GM12878 (cell line): Measurements from ENCODE around the gene EGFL8. TPM values are rescaled to one million over a fixed set of nuclear protein-coding genes. Genes with fewer than 3 reads are reported as not detected.
A peak's percentile ranks its signal among the peaks of the same experiment; 100 is the strongest.

Experiments
- BRCA1 ChIP-seq: IDR thresholded peaks from 2 replicates; pipeline ENCODE4 v1.6.1; 2011; ENCODE audit warnings: low read depth, low read length, improper control_type of control experiment
- EGR1 ChIP-seq, 2 experiments: IDR thresholded peaks; 1 replicate in 1 of 2; 2 replicates in 1 of 2; pipeline ENCODE4 v1.6.1; 2011 to 2012; ENCODE audit warnings: low read depth in 2 of 2, low read length in 2 of 2, borderline replicate concordance in 1 of 2, mild to moderate bottlenecking in 1 of 2, moderate library complexity in 1 of 2
- ESRRA ChIP-seq: IDR thresholded peaks from 2 replicates; pipeline ENCODE4 v1.6.1; 2012; ENCODE audit warnings: mild to moderate bottlenecking, low read length, improper control_type of control experiment
- MEF2A ChIP-seq: IDR thresholded peaks from 2 replicates; pipeline ENCODE4 v1.6.1; 2011; ENCODE audit warnings: low read depth, mild to moderate bottlenecking, low read length, moderate library complexity; ENCODE audit not compliant: insufficient read depth
- MYB ChIP-seq: fragments of 150-350 bp; IDR thresholded peaks from 2 replicates; pipeline ENCODE4 v1.6.1; 2014; ENCODE audit warnings: mild to moderate bottlenecking, low read depth, low read length, borderline replicate concordance
- MYC ChIP-seq: IDR thresholded peaks from 2 replicates; pipeline ENCODE4 v1.6.1; 2011; ENCODE audit warnings: mild to moderate bottlenecking, low read length, moderate library complexity, inconsistent platforms; ENCODE audit not compliant: insufficient read depth, insufficient replicate concordance, insufficient read length, severe bottlenecking
- PAX5 ChIP-seq: IDR thresholded peaks from 2 replicates; pipeline ENCODE4 v1.6.1; 2011; ENCODE audit warnings: low read depth, low read length, borderline replicate concordance
- RCOR1 ChIP-seq: conservative IDR thresholded peaks from 2 replicates; pipeline ENCODE4 v1.6.1; 2012; ENCODE audit warnings: low read depth, low read length, improper control_type of control experiment
- SMARCA5 ChIP-seq: fragments of 450-650 bp; IDR thresholded peaks from 2 replicates; pipeline ENCODE4 v1.6.1; 2017; ENCODE audit warnings: mild to moderate bottlenecking
- SP1 ChIP-seq: IDR thresholded peaks from one replicate; pipeline ENCODE4 v1.6.1; 2011; ENCODE audit warnings: low read depth, low read length
- SPI1 ChIP-seq: IDR thresholded peaks from 2 replicates; pipeline ENCODE4 v1.6.1; 2011; ENCODE audit warnings: low read depth, mild to moderate bottlenecking, low read length, moderate library complexity, borderline replicate concordance; ENCODE audit not compliant: insufficient read depth
- SUPT20H ChIP-seq: IDR thresholded peaks from 2 replicates; pipeline ENCODE4 v1.6.1; 2011; ENCODE audit warnings: low read depth, mild to moderate bottlenecking, low read length, moderate library complexity, borderline replicate concordance; ENCODE audit not compliant: control insufficient read depth
- polyA plus RNA-seq, 11 experiments: library from polyadenylated mRNA; depleted of rRNA in 4 of 11; unstranded in 6 of 11; stranded (reverse) in 5 of 11; fragments of >200 nt; fragmentation: Nextera tagmentation in 4 of 11; fragmentation: Illumina TruSeq in 1 of 11; extraction: Ambion mirVana in 4 of 11; extraction: Trizol in 1 of 11; gene quantifications; 1 replicate in 1 of 11; 2 replicates in 10 of 11; pipeline versions ENCODE4 v1.2.1 to v1.2.3, GENCODE V29; 2011 to 2016; ENCODE audit warnings: inconsistent platforms in 2 of 11, missing spikeins in 2 of 11, low read depth in 1 of 11
- total RNA-seq, 4 experiments: library from RNA; depleted of rRNA in 3 of 4; stranded (reverse); fragments of >200 nt in 3 of 4; fragmentation: Illumina TruSeq in 1 of 4; extraction: Trizol in 1 of 4; gene quantifications; 2 replicates each; pipeline versions ENCODE4 v1.2.1 to v1.2.3, GENCODE V29; 2013 to 2021
- TF ChIP-seq, protein P1 (sequence below): fragments of 450-650 bp; formaldehyde crosslinking; IDR thresholded peaks from 2 replicates; pipeline ENCODE4 v1.4.0; 2020; ENCODE audit warnings: mild to moderate bottlenecking, moderate library complexity
- TF ChIP-seq, protein P2 (sequence below): fragments of 450-650 bp; IDR thresholded peaks from 2 replicates; pipeline ENCODE4 v1.6.1; 2016; ENCODE audit warnings: mild to moderate bottlenecking
- TF ChIP-seq, protein P3 (sequence below): fragments of 450-650 bp; formaldehyde crosslinking; IDR thresholded peaks from 2 replicates; pipeline ENCODE4 v1.4.0; 2022; ENCODE audit warnings: mild to moderate bottlenecking, moderate library complexity
- TF ChIP-seq, protein P4 (sequence below): fragments of 450-650 bp; IDR thresholded peaks from 2 replicates; pipeline ENCODE4 v1.6.1; 2016; ENCODE audit warnings: mild to moderate bottlenecking
- TF ChIP-seq, protein P5 (sequence below): fragments of 450-650 bp; IDR thresholded peaks from 2 replicates; pipeline ENCODE4 v1.6.1; 2017; ENCODE audit warnings: mild to moderate bottlenecking, moderate library complexity

EGFL8 gene
- total and polyA plus RNA-seq, 10 of the 15 experiments (the other 5 are each of a cell fraction or from before 2014, with no cell fraction given): 0.07 to 3.5 (median 1.4) TPM

DNA sequence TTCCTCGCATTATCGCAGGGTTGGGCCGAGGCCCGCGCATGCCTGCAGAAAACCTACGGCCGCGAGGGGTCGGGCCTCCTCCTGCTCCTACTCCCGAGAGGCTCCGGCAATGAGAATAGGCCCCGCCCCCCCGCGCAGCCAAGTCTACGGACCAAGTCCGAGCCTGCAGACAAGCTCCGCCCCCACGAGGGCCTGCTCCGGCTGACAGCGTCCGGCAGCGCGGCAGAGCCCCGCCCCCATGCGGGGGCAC is 31.2 kb downstream of the EGFL8 start (continued):
- TF ChIP-seq, protein P1, sequence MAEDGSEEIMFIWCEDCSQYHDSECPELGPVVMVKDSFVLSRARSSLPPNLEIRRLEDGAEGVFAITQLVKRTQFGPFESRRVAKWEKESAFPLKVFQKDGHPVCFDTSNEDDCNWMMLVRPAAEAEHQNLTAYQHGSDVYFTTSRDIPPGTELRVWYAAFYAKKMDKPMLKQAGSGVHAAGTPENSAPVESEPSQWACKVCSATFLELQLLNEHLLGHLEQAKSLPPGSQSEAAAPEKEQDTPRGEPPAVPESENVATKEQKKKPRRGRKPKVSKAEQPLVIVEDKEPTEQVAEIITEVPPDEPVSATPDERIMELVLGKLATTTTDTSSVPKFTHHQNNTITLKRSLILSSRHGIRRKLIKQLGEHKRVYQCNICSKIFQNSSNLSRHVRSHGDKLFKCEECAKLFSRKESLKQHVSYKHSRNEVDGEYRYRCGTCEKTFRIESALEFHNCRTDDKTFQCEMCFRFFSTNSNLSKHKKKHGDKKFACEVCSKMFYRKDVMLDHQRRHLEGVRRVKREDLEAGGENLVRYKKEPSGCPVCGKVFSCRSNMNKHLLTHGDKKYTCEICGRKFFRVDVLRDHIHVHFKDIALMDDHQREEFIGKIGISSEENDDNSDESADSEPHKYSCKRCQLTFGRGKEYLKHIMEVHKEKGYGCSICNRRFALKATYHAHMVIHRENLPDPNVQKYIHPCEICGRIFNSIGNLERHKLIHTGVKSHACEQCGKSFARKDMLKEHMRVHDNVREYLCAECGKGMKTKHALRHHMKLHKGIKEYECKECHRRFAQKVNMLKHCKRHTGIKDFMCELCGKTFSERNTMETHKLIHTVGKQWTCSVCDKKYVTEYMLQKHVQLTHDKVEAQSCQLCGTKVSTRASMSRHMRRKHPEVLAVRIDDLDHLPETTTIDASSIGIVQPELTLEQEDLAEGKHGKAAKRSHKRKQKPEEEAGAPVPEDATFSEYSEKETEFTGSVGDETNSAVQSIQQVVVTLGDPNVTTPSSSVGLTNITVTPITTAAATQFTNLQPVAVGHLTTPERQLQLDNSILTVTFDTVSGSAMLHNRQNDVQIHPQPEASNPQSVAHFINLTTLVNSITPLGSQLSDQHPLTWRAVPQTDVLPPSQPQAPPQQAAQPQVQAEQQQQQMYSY (CRISPR knock-in tag): no peak
- TF ChIP-seq PAX5: peak; percentile 42; the same call in 1 of the 2 replicates
- TF ChIP-seq SPI1: no peak
- peak; percentile 56 for TF ChIP-seq MYC
- TF ChIP-seq SMARCA5: no peak
- TF ChIP-seq, protein P2, sequence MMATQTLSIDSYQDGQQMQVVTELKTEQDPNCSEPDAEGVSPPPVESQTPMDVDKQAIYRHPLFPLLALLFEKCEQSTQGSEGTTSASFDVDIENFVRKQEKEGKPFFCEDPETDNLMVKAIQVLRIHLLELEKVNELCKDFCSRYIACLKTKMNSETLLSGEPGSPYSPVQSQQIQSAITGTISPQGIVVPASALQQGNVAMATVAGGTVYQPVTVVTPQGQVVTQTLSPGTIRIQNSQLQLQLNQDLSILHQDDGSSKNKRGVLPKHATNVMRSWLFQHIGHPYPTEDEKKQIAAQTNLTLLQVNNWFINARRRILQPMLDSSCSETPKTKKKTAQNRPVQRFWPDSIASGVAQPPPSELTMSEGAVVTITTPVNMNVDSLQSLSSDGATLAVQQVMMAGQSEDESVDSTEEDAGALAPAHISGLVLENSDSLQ: no peak
- TF ChIP-seq SP1: peak; percentile 79
- TF ChIP-seq ESRRA: no peak
- TF ChIP-seq, protein P3, sequence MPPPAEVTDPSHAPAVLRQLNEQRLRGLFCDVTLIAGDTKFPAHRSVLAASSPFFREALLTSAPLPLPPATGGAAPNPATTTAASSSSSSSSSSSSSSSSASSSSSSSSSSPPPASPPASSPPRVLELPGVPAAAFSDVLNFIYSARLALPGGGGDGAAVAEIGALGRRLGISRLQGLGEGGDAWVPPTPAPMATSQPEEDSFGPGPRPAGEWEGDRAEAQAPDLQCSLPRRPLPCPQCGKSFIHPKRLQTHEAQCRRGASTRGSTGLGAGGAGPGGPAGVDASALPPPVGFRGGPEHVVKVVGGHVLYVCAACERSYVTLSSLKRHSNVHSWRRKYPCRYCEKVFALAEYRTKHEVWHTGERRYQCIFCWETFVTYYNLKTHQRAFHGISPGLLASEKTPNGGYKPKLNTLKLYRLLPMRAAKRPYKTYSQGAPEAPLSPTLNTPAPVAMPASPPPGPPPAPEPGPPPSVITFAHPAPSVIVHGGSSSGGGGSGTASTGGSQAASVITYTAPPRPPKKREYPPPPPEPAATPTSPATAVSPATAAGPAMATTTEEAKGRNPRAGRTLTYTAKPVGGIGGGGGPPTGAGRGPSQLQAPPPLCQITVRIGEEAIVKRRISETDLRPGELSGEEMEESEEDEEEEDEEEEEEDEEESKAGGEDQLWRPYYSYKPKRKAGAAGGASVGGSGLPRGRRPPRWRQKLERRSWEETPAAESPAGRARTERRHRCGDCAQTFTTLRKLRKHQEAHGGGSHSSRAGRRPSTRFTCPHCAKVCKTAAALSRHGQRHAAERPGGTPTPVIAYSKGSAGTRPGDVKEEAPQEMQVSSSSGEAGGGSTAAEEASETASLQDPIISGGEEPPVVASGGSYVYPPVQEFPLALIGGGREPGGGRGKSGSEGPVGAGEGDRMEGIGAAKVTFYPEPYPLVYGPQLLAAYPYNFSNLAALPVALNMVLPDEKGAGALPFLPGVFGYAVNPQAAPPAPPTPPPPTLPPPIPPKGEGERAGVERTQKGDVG (CRISPR knock-in tag): no peak
- no peak for TF ChIP-seq RCOR1
- TF ChIP-seq, protein P4, sequence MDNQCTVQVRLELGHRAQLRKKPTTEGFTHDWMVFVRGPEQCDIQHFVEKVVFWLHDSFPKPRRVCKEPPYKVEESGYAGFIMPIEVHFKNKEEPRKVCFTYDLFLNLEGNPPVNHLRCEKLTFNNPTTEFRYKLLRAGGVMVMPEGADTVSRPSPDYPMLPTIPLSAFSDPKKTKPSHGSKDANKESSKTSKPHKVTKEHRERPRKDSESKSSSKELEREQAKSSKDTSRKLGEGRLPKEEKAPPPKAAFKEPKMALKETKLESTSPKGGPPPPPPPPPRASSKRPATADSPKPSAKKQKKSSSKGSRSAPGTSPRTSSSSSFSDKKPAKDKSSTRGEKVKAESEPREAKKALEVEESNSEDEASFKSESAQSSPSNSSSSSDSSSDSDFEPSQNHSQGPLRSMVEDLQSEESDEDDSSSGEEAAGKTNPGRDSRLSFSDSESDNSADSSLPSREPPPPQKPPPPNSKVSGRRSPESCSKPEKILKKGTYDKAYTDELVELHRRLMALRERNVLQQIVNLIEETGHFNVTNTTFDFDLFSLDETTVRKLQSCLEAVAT: no peak
- TF ChIP-seq, protein P5, sequence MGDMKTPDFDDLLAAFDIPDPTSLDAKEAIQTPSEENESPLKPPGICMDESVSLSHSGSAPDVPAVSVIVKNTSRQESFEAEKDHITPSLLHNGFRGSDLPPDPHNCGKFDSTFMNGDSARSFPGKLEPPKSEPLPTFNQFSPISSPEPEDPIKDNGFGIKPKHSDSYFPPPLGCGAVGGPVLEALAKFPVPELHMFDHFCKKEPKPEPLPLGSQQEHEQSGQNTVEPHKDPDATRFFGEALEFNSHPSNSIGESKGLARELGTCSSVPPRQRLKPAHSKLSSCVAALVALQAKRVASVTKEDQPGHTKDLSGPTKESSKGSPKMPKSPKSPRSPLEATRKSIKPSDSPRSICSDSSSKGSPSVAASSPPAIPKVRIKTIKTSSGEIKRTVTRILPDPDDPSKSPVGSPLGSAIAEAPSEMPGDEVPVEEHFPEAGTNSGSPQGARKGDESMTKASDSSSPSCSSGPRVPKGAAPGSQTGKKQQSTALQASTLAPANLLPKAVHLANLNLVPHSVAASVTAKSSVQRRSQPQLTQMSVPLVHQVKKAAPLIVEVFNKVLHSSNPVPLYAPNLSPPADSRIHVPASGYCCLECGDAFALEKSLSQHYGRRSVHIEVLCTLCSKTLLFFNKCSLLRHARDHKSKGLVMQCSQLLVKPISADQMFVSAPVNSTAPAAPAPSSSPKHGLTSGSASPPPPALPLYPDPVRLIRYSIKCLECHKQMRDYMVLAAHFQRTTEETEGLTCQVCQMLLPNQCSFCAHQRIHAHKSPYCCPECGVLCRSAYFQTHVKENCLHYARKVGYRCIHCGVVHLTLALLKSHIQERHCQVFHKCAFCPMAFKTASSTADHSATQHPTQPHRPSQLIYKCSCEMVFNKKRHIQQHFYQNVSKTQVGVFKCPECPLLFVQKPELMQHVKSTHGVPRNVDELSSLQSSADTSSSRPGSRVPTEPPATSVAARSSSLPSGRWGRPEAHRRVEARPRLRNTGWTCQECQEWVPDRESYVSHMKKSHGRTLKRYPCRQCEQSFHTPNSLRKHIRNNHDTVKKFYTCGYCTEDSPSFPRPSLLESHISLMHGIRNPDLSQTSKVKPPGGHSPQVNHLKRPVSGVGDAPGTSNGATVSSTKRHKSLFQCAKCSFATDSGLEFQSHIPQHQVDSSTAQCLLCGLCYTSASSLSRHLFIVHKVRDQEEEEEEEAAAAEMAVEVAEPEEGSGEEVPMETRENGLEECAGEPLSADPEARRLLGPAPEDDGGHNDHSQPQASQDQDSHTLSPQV: no peak
- TF ChIP-seq EGR1 (IDR thresholded peaks at IDR 0.05; ENCODE audit: borderline replicate concordance in 1 of 2, low read depth in 2 of 2, low read length in 2 of 2): peak in 1 of 2 experiments; percentile 98; a peak in 2 of 3 replicates
- TF ChIP-seq BRCA1: no peak
- TF ChIP-seq SUPT20H: no peak
- no peak for TF ChIP-seq MEF2A
- TF ChIP-seq MYB: no peak
